Adrenal gland (tissue), 5 donors: ENCODE results near the gene ADAMTS19.

Experiments used
- CTCF ChIP-seq, 6 experiments: fragments of 450-650 bp in 4 of 6; fragments of 200-600 bp in 2 of 6; sonication (generic) in 1 of 6; IDR thresholded peaks; 1 replicate in 5 of 6; 2 replicates in 1 of 6; pipeline versions ENCODE4 v1.5.1 to v1.8.0; 2016 to 2021; ENCODE audit warnings: antibody characterized with exemption in 6 of 6, mild to moderate bottlenecking in 2 of 6, moderate library complexity in 1 of 6
- POLR2A ChIP-seq, 2 donors: fragments of 450-650 bp; IDR thresholded peaks; one replicate each; pipeline ENCODE4 v1.6.1; 2017; ENCODE audit warnings: antibody characterized with exemption in 2 of 2, mild to moderate bottlenecking in 2 of 2, moderate library complexity in 1 of 2
- donor health status: DM: no; HTN: no; CAD: no.

DNA sequence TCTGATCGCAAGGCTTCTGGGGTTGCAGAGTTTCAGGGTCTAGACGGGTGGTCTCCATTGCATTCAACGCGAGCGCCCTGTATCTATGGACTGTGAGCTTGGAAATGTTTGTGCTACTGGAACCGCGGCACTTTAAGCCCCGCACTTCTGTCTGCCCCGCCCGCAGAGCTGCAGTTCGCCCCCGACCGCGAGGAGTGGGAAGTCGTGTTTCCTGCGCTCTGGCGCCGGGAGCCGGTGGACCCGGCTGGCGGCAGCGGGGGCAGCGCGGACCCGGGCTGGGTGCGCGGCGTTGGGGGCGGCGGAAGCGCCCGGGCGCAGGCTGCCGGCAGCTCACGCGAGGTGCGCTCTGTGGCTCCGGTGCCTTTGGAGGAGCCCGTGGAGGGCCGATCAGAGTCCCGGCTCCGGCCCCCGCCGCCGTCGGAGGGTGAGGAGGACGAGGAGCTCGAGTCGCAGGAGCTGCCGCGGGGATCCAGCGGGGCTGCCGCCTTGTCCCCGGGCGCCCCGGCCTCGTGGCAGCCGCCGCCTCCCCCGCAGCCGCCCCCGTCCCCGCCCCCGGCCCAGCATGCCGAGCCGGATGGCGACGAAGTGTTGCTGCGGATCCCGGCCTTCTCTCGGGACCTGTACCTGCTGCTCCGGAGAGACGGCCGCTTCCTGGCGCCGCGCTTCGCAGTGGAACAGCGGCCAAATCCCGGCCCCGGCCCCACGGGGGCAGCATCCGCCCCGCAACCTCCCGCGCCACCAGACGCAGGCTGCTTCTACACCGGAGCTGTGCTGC lies 1.0 kb downstream of the ADAMTS19 start:
- TF ChIP-seq CTCF (IDR thresholded peaks at IDR 0.05) (peak in 2 of 6 experiments; percentile 22 to 25), POLR2A (IDR thresholded peaks at IDR 0.05) (no peak)
